Transverse colon (tissue), 4 donors: ENCODE measurements around the gene CYSLTR1. TPM values are rescaled to one million over a fixed set of nuclear protein-coding genes. Genes with fewer than 3 reads are reported as not detected.
A peak's percentile ranks its signal among the peaks of the same experiment; 100 is the strongest.

Source experiments
- DNase-seq: peaks from one replicate; pipeline ENCODE4 v3.0.0-alpha.2; 2019
- H3K27ac ChIP-seq, 4 donors: fragments of 200-600 bp; sonication (generic); 2 replicates each; pipeline ENCODE4 v1.5.1; 2016 to 2018; ENCODE audit warnings: inconsistent platforms in 4 of 4
- H3K27me3 ChIP-seq: fragments of 200-600 bp; sonication (generic); 2 replicates; pipeline ENCODE4 v1.5.1; 2017; ENCODE audit warnings: inconsistent platforms
- H3K36me3 ChIP-seq, 4 donors: fragments of 200-600 bp; sonication (generic); 2 replicates each; pipeline ENCODE4 v1.5.1; 2017 to 2019; ENCODE audit warnings: inconsistent platforms in 4 of 4
- H3K4me1 ChIP-seq, 4 donors: fragments of 200-600 bp; sonication (generic); 2 replicates each; pipeline ENCODE4 v1.5.1; 2017 to 2020; ENCODE audit warnings: inconsistent platforms in 4 of 4
- H3K4me3 ChIP-seq, 4 donors: fragments of 200-600 bp; sonication (generic); 1 replicate in 1 of 4; 2 replicates in 3 of 4; pipeline versions ENCODE4 v1.5.1 to v1.6.1; 2017 to 2019; ENCODE audit warnings: inconsistent platforms in 4 of 4
- H3K9me3 ChIP-seq, 2 donors: fragments of 200-600 bp; sonication (generic); 2 replicates each; pipeline ENCODE4 v1.5.1; 2017 to 2019; ENCODE audit warnings: inconsistent platforms in 2 of 2
- EP300 ChIP-seq: sonication (generic); formaldehyde crosslinking; IDR thresholded peaks from one replicate; pipeline ENCODE4 v1.6.1; 2017; ENCODE audit warnings: antibody characterized with exemption, low read depth
- POLR2A ChIP-seq: fragments of 450-650 bp; IDR thresholded peaks from one replicate; pipeline ENCODE4 v1.6.1; 2016; ENCODE audit warnings: antibody characterized with exemption, mild to moderate bottlenecking, moderate library complexity
- POLR2AphosphoS5 ChIP-seq, 3 donors: sonication (generic); formaldehyde crosslinking; IDR thresholded peaks; one replicate each; pipeline ENCODE4 v1.6.1; 2016; ENCODE audit warnings: antibody characterized with exemption in 3 of 3
- WGBS, 2 donors: methylation state at CpG; one replicate each; pipeline ENCODE4 v1.1.5; 2018; ENCODE audit warnings: low coverage in 1 of 2; 5-methylcytosine and 5-hydroxymethylcytosine counted together
- in situ Hi-C, 4 donors: fragments of 200-750 bp; cut with MboI; loops; one replicate each; pipeline versions ENCODE4 v1.15.0 to v1.15.1; 2017; ENCODE audit warnings: low sequenced_read_pairs in 3 of 4, low pct_ligation_motif_present in 1 of 4, low pct_unique_long_range_greater_than_20kb in 1 of 4
- intact Hi-C: fragments of 100-400 bp; cut with DNase I; formaldehyde crosslinking; loops from one replicate; pipeline ENCODE4 v1.15.1; 2023; ENCODE audit warnings: low total_unique reads
- total RNA-seq, 4 donors: library from RNA; depleted of rRNA; stranded (reverse); fragments of >200 nt; gene quantifications; one replicate each; pipeline ENCODE4 v1.1.0, GENCODE V29; 2016
- TF ChIP-seq, protein P1 (sequence below), 5 experiments: fragments of 200-600 bp in 3 of 5; fragments of 450-650 bp in 2 of 5; sonication (generic) in 3 of 5; IDR thresholded peaks; 1 replicate in 2 of 5; 2 replicates in 3 of 5; pipeline ENCODE4 v1.5.1; 2016 to 2017; ENCODE audit warnings: antibody characterized with exemption in 5 of 5, inconsistent platforms in 3 of 5, mild to moderate bottlenecking in 2 of 5, moderate library complexity in 1 of 5

The CYSLTR1 gene
- total RNA-seq, 4 donors from 2014 or later: 1.2 to 3.3 TPM; not detected in 2

DNA sequence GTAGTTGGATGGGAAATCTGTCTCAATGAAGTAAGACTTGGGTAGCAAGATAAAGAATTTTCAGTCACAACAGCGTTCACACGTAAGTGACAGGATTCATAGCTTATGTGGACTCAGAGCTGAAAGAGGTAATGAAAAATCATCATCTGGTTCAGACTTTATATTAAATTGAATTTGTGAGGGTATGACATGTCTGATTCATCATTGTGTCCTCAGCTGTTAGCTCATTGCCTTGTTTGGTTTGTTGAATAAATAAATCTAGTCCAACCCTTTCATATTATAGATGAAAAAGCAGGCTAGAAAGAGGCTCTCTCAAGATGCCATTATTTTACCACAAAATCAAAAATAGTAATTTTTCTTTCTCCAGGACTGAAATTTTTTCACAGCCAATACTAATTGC is 2.7 kb upstream of the CYSLTR1 start:
- H3K4me1 ChIP-seq: no peaks in the 10 kb centered on the region
- no peak overlapping the region for H3K4me3 ChIP-seq
- in situ Hi-C loops: no loop called here
- no peak overlapping the region for H3K27ac ChIP-seq
- DNase-seq: no peak
- intact Hi-C loops: loop anchor here (10.0 kb wide), 1 partner anchor 1125 kb away; no protein-coding TSS in a partner anchor
- no peaks in the 10 kb centered on the region for H3K36me3 ChIP-seq
- H3K27me3 ChIP-seq: no peaks in the 10 kb centered on the region
- TF ChIP-seq POLR2AphosphoS5 (IDR thresholded peaks at IDR 0.05) (no peak), EP300 (no peak)
- TF ChIP-seq, protein P1, sequence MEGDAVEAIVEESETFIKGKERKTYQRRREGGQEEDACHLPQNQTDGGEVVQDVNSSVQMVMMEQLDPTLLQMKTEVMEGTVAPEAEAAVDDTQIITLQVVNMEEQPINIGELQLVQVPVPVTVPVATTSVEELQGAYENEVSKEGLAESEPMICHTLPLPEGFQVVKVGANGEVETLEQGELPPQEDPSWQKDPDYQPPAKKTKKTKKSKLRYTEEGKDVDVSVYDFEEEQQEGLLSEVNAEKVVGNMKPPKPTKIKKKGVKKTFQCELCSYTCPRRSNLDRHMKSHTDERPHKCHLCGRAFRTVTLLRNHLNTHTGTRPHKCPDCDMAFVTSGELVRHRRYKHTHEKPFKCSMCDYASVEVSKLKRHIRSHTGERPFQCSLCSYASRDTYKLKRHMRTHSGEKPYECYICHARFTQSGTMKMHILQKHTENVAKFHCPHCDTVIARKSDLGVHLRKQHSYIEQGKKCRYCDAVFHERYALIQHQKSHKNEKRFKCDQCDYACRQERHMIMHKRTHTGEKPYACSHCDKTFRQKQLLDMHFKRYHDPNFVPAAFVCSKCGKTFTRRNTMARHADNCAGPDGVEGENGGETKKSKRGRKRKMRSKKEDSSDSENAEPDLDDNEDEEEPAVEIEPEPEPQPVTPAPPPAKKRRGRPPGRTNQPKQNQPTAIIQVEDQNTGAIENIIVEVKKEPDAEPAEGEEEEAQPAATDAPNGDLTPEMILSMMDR (IDR thresholded peaks at IDR 0.05): no peak
- WGBS, 2 donors: 93% methylated on average over 2 of the region's 2 CpGs; no CpG with 5 or more reads in 1 of the 2 donors
- H3K9me3 ChIP-seq: no peaks in the 10 kb centered on the region

DNA sequence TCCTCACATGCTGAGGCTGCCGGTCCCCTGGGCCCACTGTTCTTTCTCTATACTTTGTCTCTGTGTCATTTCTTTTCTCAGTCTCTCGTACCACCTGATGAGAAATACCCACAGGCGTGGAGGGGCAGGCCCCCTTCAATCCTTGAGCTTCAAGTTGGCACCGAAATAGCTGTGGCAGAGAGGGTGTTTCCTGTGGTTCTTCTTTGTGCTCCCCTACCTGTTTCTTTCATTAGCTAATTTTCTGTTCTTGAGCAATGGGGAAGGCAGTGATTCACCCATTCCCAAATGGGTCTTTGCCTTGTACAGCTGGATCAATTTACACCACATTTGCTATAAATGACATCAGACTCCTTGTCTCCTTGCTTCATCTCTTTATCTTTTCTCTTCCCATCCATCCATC is 2.1 kb upstream of the CYSLTR1 start:
- H3K4me1 ChIP-seq: no peaks in the 10 kb centered on the region
- no peaks in the 10 kb centered on the region for H3K36me3 ChIP-seq
- TF ChIP-seq, protein P1 (IDR thresholded peaks at IDR 0.05): no peak
- TF ChIP-seq POLR2AphosphoS5 (IDR thresholded peaks at IDR 0.05) (no peak), POLR2A (no peak), EP300 (no peak)
- H3K27me3 ChIP-seq: no peaks in the 10 kb centered on the region
- in situ Hi-C loops: no loop called here
- peak; percentile 14 for DNase-seq
- no peaks in the 10 kb centered on the region for H3K9me3 ChIP-seq
- no peak overlapping the region for H3K4me3 ChIP-seq
- intact Hi-C loops: no loop called here
- H3K27ac ChIP-seq: no peak overlapping the region
- WGBS, 2 donors: 69% methylated on average over 4 of the region's 4 CpGs; no CpG with 5 or more reads in 1 of the 2 donors

DNA sequence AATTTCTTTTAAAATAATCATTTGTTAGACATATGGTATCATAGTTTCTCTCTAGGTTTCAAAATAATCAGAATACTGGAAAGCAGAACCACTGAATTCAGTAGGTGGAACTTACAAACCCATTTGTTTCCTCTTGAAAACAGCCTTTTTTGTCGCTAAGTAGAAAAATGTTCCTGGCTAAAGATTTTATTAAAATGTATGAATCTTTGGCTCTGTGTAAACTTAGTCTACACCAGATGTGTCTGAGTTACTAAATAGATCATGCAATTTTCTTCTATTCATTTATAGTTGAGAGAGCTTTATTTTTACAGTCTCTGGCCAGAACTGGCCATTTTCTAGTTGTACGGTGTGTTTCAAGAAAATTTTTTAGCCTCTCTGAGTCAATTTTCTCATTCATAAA is 1.0 kb downstream of the CYSLTR1 start:
- Histone ChIP-seq H3K27me3 (no peaks in the 10 kb centered on the region), H3K4me3 (peak overlapping the region in 1 of 4 donors; percentile 20), H3K9me3 (no peaks in the 10 kb centered on the region), H3K4me1 (no peaks in the 10 kb centered on the region), H3K27ac (no peak overlapping the region), H3K36me3 (no peaks in the 10 kb centered on the region)
- no peak for DNase-seq
- in situ Hi-C loops: no loop called here
- 31 to 63% methylated on average over 2 of the region's 2 CpGs for WGBS, 2 donors
- TF ChIP-seq, protein P1 (IDR thresholded peaks at IDR 0.05): no peak
- TF ChIP-seq POLR2A (no peak), POLR2AphosphoS5 (IDR thresholded peaks at IDR 0.05) (no peak), EP300 (no peak)
- intact Hi-C loops: no loop called here

DNA sequence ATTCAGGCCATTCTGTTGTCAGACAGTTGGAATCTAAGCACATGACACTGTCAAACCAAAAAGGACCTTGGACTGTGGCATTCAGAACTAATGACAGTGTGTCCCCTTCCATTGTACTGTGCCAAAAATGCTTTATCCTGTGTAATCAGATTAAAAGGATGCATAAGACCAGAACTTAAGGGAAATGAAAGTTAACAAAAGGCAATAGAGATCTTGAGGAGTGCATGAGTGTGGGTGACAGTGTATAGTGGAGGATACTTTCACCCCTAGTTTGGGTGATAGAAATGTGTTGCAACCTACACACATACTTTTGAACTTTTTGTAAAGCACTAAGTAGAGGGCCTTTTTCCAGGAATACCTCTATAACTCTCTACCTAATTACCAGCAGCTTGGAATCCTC is 4.5 kb downstream of the CYSLTR1 start:
- in situ Hi-C loops (no loop called here), intact Hi-C loops (no loop called here)
- Histone ChIP-seq H3K36me3 (no peaks in the 10 kb centered on the region), H3K9me3 (no peaks in the 10 kb centered on the region), H3K4me1 (no peaks in the 10 kb centered on the region), H3K27ac (no peak overlapping the region), H3K4me3 (no peak overlapping the region), H3K27me3 (no peaks in the 10 kb centered on the region)
- no peak for TF ChIP-seq POLR2A
- TF ChIP-seq, protein P1 (IDR thresholded peaks at IDR 0.05): no peak
- no peak for TF ChIP-seq EP300
- no peak for TF ChIP-seq POLR2AphosphoS5 (IDR thresholded peaks at IDR 0.05)
- DNase-seq: no peak
